ENCODE measurements around the gene FILIP1L. TPM values are rescaled to one million over a fixed set of nuclear protein-coding genes. Genes with fewer than 3 reads are reported as not detected.

FILIP1L gene
- total RNA-seq, 1 donor from 2014 or later: 0.15 TPM

DNA sequence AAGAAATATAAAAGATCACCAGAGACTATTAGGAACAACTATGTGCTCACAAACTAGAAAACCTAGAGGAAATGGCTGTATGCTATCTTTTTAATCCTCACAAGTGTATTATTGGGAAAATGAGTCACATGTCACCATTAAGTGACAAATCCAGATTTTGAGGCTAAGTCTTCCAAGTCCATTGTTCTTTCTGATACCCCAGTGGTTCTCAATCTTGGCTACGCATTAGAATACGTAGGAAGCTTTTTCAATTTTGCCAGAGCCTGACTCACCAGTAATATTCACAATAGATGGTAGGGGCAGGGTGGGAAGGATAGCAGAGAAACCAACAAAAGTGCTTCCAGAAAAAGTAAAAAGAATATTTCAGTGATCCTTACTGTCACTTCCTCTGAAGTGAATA, 117.0 kb downstream of the FILIP1L start:
- H3K27me3 ChIP-seq: no peaks in the 10 kb centered on the region
- H3K27ac ChIP-seq: no peak overlapping the region
- Mint-ChIP-seq H3K27ac (no peak overlapping the region), H3K4me1 (no peaks in the 10 kb centered on the region), H3K27me3 (ENCODE audit: insufficient read depth, low read depth) (no peaks in the 10 kb centered on the region), H3K9me3 (peaks cover 33% of the 10 kb centered on the region), H3K36me3 (peaks cover 8% of the 10 kb centered on the region), H3K4me3 (no peak overlapping the region)
- no peak for DNase-seq (ENCODE audit: low spot score)
- H3K9ac ChIP-seq: no peak overlapping the region
- no peak overlapping the region for H3K4me3 ChIP-seq
- H3K4me1 ChIP-seq: no peaks in the 10 kb centered on the region
- no peak overlapping the region for H3K4me2 ChIP-seq
- no peaks in the 10 kb centered on the region for H3K9me3 ChIP-seq (ENCODE audit: low read depth)
- TF ChIP-seq EZH2 (IDR thresholded peaks at IDR 0.05): no peak
- no peak for TF ChIP-seq CTCF (IDR thresholded peaks at IDR 0.05)
- no peak for TF ChIP-seq EZH2phosphoT487 (IDR thresholded peaks at IDR 0.05)
- no peaks in the 10 kb centered on the region for H4K20me1 ChIP-seq (ENCODE audit: low read depth)
- H3K36me3 ChIP-seq: no peaks in the 10 kb centered on the region
- peaks cover 6% of the 10 kb centered on the region for H3K79me2 ChIP-seq (ENCODE audit: low read depth)
- no peaks in the 10 kb centered on the region for H3F3A ChIP-seq (ENCODE audit: low read depth)
- H2AFZ ChIP-seq (replicated peaks): no peak overlapping the region

GRCh38 chr3:99990179-99990578, 124.1 kb downstream of the FILIP1L start:
- no peak overlapping the region for H3K4me3 Mint-ChIP-seq
- H2AFZ ChIP-seq (replicated peaks): no peak overlapping the region
- H3K9me3 Mint-ChIP-seq: peaks cover 11% of the 10 kb centered on the region

DNA sequence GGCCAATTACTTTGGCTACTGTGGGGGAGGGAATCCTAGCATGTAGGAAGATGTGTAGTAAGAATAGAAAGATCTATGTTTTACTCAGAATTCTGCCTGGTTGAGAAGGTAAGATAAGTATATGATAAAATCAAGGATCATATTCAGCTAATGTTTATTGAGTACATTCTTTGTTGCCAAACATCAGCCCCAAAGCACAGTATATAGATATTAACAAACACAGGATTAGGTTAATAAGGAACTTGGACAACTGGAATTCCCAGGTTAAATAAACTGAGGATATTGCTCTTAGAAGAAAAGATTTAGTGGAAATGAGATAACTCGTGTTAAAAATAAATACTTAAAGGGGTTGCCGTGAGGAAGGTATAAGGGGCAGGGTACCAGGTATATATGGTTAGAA, 129.6 kb downstream of the FILIP1L start:
- no peak overlapping the region for H3K4me2 ChIP-seq
- H3K36me3 ChIP-seq: no peaks in the 10 kb centered on the region
- no peak overlapping the region for H3K27ac Mint-ChIP-seq

More at GRCh38 chr3:99990179-99990578, 124.1 kb downstream of the FILIP1L start:
- Histone ChIP-seq H4K20me1 (ENCODE audit: low read depth) (no peaks in the 10 kb centered on the region), H3F3A (ENCODE audit: low read depth) (no peaks in the 10 kb centered on the region), H3K9ac (no peak overlapping the region), H3K79me2 (ENCODE audit: low read depth) (peaks cover 6% of the 10 kb centered on the region), H3K27ac (no peak overlapping the region), H3K9me3 (ENCODE audit: low read depth) (no peaks in the 10 kb centered on the region), H3K36me3 (no peaks in the 10 kb centered on the region), H3K4me3 (no peak overlapping the region), H3K4me2 (no peak overlapping the region), H3K4me1 (no peaks in the 10 kb centered on the region), H3K27me3 (no peaks in the 10 kb centered on the region)
- no peak overlapping the region for H3K27ac Mint-ChIP-seq
- no peak for DNase-seq (ENCODE audit: low spot score)
- no peaks in the 10 kb centered on the region for H3K27me3 Mint-ChIP-seq (ENCODE audit: insufficient read depth, low read depth)
- no peaks in the 10 kb centered on the region for H3K4me1 Mint-ChIP-seq
- TF ChIP-seq CTCF (IDR thresholded peaks at IDR 0.05) (no peak), EZH2phosphoT487 (IDR thresholded peaks at IDR 0.05) (no peak), EZH2 (IDR thresholded peaks at IDR 0.05) (no peak)
- peaks cover 3% of the 10 kb centered on the region for H3K36me3 Mint-ChIP-seq

More for the DNA sequence above, 129.6 kb downstream of the FILIP1L start:
- Histone ChIP-seq H4K20me1 (ENCODE audit: low read depth) (no peaks in the 10 kb centered on the region), H3K9me3 (ENCODE audit: low read depth) (no peaks in the 10 kb centered on the region), H3K4me1 (peaks cover 8% of the 10 kb centered on the region), H3K79me2 (ENCODE audit: low read depth) (no peaks in the 10 kb centered on the region), H3F3A (ENCODE audit: low read depth) (no peaks in the 10 kb centered on the region), H3K27ac (no peak overlapping the region), H3K9ac (no peak overlapping the region), H3K27me3 (no peaks in the 10 kb centered on the region), H2AFZ (replicated peaks) (no peak overlapping the region), H3K4me3 (no peak overlapping the region)
- Mint-ChIP-seq H3K9me3 (no peaks in the 10 kb centered on the region), H3K36me3 (no peaks in the 10 kb centered on the region), H3K27me3 (ENCODE audit: insufficient read depth, low read depth) (no peaks in the 10 kb centered on the region), H3K4me1 (no peaks in the 10 kb centered on the region), H3K4me3 (no peak overlapping the region)
- DNase-seq (ENCODE audit: low spot score): no peak
- TF ChIP-seq EZH2 (IDR thresholded peaks at IDR 0.05) (no peak), CTCF (IDR thresholded peaks at IDR 0.05) (no peak), EZH2phosphoT487 (IDR thresholded peaks at IDR 0.05) (no peak)
